ENCODE results near the gene RAPSN. TPM values are rescaled to one million over a fixed set of nuclear protein-coding genes. Genes with fewer than 3 reads are reported as not detected.

RAPSN gene
- total RNA-seq, 3 donors from 2014 or later = 0.64 TPM; not detected in 2

DNA sequence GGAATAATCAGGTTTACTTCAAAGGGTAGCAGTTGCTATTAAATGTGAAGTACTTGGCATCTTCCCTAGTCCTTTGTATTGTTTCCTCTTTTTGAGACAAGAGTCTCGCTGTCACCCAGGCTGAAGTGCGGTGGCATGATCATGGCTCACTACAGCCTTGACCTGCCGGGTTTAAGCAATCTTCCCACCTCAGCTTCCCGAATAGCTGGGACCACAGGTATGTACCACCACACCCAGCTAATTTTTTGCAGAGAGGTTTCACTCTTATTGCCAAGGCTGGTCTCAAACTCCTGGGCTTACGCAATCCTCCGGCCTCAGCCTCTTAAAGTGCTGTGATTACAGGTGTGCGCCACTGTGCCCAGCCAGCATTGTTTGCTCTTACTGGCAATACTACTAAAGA is 36.2 kb upstream of the RAPSN start:
- intact Hi-C loops (cut with DNase I; ENCODE audit: low total_unique reads) = no loop called here
- peaks cover 5% of the 10 kb centered on the region for H3K36me3 ChIP-seq
- TF ChIP-seq POLR2AphosphoS5 (IDR thresholded peaks at IDR 0.05) (no peak), POLR2A (IDR thresholded peaks at IDR 0.05) (no peak)
- TF ChIP-seq, protein P1, sequence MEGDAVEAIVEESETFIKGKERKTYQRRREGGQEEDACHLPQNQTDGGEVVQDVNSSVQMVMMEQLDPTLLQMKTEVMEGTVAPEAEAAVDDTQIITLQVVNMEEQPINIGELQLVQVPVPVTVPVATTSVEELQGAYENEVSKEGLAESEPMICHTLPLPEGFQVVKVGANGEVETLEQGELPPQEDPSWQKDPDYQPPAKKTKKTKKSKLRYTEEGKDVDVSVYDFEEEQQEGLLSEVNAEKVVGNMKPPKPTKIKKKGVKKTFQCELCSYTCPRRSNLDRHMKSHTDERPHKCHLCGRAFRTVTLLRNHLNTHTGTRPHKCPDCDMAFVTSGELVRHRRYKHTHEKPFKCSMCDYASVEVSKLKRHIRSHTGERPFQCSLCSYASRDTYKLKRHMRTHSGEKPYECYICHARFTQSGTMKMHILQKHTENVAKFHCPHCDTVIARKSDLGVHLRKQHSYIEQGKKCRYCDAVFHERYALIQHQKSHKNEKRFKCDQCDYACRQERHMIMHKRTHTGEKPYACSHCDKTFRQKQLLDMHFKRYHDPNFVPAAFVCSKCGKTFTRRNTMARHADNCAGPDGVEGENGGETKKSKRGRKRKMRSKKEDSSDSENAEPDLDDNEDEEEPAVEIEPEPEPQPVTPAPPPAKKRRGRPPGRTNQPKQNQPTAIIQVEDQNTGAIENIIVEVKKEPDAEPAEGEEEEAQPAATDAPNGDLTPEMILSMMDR (IDR thresholded peaks at IDR 0.05) = no peak

DNA sequence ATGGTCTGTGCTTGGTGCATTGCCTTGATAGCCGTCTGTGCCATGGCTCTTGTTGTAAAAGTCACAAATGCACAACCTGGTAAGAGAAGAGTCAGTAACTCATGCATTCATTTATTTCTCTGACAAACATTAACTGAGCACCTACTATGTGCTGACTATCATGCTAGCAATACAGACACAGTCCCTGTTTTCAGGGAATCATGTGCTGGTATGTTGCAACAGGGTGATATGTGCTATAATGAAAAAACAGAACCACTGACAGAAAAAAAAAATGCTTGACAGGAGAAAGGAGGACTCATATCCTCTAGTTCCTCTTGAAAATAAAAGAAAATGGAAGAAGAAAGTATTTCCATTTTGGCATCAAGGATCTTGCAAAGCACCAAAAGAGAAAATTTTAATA is 34.5 kb upstream of the RAPSN start:
- TF ChIP-seq, protein P1 (IDR thresholded peaks at IDR 0.05) = no peak
- TF ChIP-seq POLR2AphosphoS5 (IDR thresholded peaks at IDR 0.05) = no peak
- TF ChIP-seq POLR2A (IDR thresholded peaks at IDR 0.05) = no peak
- no peak for DNase-seq (ENCODE audit: low spot score in 2 of 2)
- Histone ChIP-seq H3K4me1 (no peaks in the 10 kb centered on the region), H3K36me3 (peaks cover 5% of the 10 kb centered on the region), H3K27ac (no peak overlapping the region), H3K9me3 (no peaks in the 10 kb centered on the region), H3K4me3 (no peak overlapping the region), H3K27me3 (no peaks in the 10 kb centered on the region)
- intact Hi-C loops (cut with DNase I; ENCODE audit: low total_unique reads) = no loop called here

More for the DNA sequence above, 36.2 kb upstream of the RAPSN start:
- Histone ChIP-seq H3K9me3 (no peaks in the 10 kb centered on the region), H3K27me3 (no peaks in the 10 kb centered on the region), H3K27ac (no peak overlapping the region), H3K4me3 (no peak overlapping the region), H3K4me1 (no peaks in the 10 kb centered on the region)
- DNase-seq (ENCODE audit: low spot score in 2 of 2) = no peak

DNA sequence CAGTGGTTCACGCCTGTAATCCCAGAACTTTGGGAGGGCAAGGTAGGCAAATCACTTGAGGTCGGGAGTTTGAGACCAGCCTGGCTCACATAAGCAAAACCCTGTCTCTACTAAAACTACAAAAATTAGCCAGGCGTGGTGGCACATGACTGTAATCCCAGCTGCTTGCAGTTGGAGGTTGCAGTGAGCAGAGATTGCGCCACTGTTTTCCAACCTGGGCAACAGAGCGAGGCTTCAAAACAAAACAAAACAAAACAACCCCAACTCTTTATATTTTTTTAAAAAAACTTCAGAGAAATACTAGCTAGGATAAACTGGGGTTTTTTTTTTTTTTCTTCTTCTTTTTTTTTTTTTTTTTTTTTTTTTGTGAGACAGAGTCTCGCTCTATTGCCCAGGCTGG is 31.8 kb upstream of the RAPSN start:
- peaks cover 8% of the 10 kb centered on the region for H3K36me3 ChIP-seq
- no peak overlapping the region for H3K27ac ChIP-seq
- TF ChIP-seq POLR2AphosphoS5 (IDR thresholded peaks at IDR 0.05) = no peak
- no peak for DNase-seq (ENCODE audit: low spot score in 2 of 2)
- no peaks in the 10 kb centered on the region for H3K27me3 ChIP-seq
- no peaks in the 10 kb centered on the region for H3K9me3 ChIP-seq
- intact Hi-C loops (cut with DNase I; ENCODE audit: low total_unique reads) = no loop called here
- no peaks in the 10 kb centered on the region for H3K4me1 ChIP-seq
- no peak overlapping the region for H3K4me3 ChIP-seq

DNA sequence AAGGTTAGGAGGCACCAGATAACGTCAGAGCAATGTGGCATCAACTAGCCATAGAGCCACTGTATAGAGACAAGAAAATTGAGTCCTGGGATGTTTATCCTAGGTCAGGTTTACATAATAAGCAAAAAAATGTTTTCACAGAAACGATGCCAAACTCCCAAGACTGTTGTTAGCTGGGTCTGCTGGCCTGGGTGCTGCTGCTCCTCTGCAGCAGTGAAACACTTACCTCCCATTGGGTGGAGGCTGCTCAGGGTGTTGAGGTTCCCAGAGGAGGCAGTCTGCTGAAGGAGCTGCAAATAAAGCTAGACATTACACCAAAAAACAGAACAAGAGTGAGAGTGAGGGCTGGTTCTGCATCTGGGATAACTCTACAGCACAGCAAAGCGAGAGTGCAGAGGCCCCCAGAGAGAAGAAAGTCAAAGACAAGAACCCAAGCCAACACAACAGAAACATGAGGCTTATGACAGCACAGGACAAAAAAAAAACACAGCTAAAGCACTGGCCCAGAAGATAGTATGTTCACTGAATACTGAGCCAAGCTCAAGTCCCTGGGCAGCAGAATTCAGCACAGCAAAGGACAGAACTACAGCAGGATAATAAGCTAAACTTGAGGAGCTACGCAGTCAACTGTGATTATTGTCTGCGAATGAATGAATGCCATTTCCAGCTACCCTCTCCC is 29.9 kb upstream of the RAPSN start:
- Histone ChIP-seq H3K27ac (no peak overlapping the region), H3K36me3 (peaks cover 8% of the 10 kb centered on the region), H3K27me3 (no peaks in the 10 kb centered on the region), H3K9me3 (no peaks in the 10 kb centered on the region), H3K4me1 (no peaks in the 10 kb centered on the region), H3K4me3 (no peak overlapping the region)
- no peak for DNase-seq (ENCODE audit: low spot score in 2 of 2)
- intact Hi-C loops (cut with DNase I; ENCODE audit: low total_unique reads) = no loop called here
- no peak for TF ChIP-seq POLR2AphosphoS5 (IDR thresholded peaks at IDR 0.05)
- TF ChIP-seq, protein P1 (IDR thresholded peaks at IDR 0.05) = no peak
- no peak for TF ChIP-seq POLR2A (IDR thresholded peaks at IDR 0.05)

DNA sequence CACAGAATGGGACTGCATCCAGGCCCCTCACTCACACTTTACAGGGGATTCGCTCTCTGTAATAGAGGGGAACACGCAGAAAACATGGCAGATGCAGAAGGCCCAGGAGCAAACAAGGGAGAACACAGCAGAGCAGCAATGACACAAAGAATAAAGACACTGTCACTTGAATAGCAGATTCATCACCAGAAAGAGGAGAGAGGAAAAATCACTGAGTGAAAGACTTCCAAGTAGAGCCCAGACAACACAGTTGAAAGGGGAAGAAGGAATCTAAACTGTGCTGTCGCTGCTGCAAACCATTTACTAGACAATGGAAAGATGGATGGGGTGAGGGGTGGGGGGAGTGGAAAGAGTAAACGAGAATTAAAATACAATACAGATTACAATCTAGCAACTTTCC is 28.8 kb upstream of the RAPSN start:
- Histone ChIP-seq H3K4me1 (no peaks in the 10 kb centered on the region), H3K4me3 (no peak overlapping the region), H3K27ac (no peak overlapping the region), H3K27me3 (no peaks in the 10 kb centered on the region), H3K9me3 (no peaks in the 10 kb centered on the region), H3K36me3 (peaks cover 8% of the 10 kb centered on the region)
- intact Hi-C loops (cut with DNase I; ENCODE audit: low total_unique reads) = no loop called here
- TF ChIP-seq, protein P1 (IDR thresholded peaks at IDR 0.05) = no peak
- TF ChIP-seq POLR2AphosphoS5 (IDR thresholded peaks at IDR 0.05) = no peak
- TF ChIP-seq POLR2A (IDR thresholded peaks at IDR 0.05) = no peak
- DNase-seq (ENCODE audit: low spot score in 2 of 2) = no peak
